NCI-H1417 (cell line): ENCODE results near the gene PEMT.

Source experiments
- DNase-seq, 3 experiments: peaks; one replicate each; lab custom pipeline; 2025; lab: John Stamatoyannopoulos, UW

The PEMT gene

GRCh38 chr17:17605083-17605728 is 13.7 kb upstream of the PEMT start:
- no peak for DNase-seq

- DNase-seq = no peak
These were observed 12.4 kb upstream of the PEMT start for GRCh38 chr17:17603895-17604225.

- peak; percentile 31 to 68 (median 63) for DNase-seq
These were observed 11.8 kb upstream of the PEMT start for GRCh38 chr17:17603178-17603894.

- DNase-seq = no peak
These were observed 8.5 kb upstream of the PEMT start for GRCh38 chr17:17599965-17600364.

GRCh38 chr17:17598003-17598402 is 6.5 kb upstream of the PEMT start:
- no peak for DNase-seq

- no peak for DNase-seq
These were observed 4.2 kb upstream of the PEMT start for GRCh38 chr17:17595755-17596154.

GRCh38 chr17:17593222-17593620 is 1.7 kb upstream of the PEMT start:
- no peak for DNase-seq

- DNase-seq = no peak
These were observed 589 bp downstream of the PEMT start for GRCh38 chr17:17590883-17591354.

- no peak for DNase-seq
These were observed 1.3 kb downstream of the PEMT start for GRCh38 chr17:17590141-17590751.

GRCh38 chr17:17587614-17588337 is 3.7 kb downstream of the PEMT start:
- DNase-seq = no peak

GRCh38 chr17:17582372-17582771 is 9.1 kb downstream of the PEMT start:
- DNase-seq = no peak

GRCh38 chr17:17581509-17581908 is 10.0 kb downstream of the PEMT start:
- DNase-seq = no peak

GRCh38 chr17:17580662-17581470 is 10.6 kb downstream of the PEMT start:
- no peak for DNase-seq

GRCh38 chr17:17579691-17580090 is 11.8 kb downstream of the PEMT start:
- DNase-seq = peak in 1 of 3 experiments; percentile 33

GRCh38 chr17:17577373-17577772 is 14.1 kb downstream of the PEMT start:
- no peak for DNase-seq

- no peak for DNase-seq
These were observed 14.7 kb downstream of the PEMT start for GRCh38 chr17:17576772-17577234.

- no peak for DNase-seq
These were observed 15.9 kb downstream of the PEMT start for GRCh38 chr17:17575360-17576251.

- no peak for DNase-seq
These were observed 17.6 kb downstream of the PEMT start for GRCh38 chr17:17573912-17574311.

GRCh38 chr17:17572010-17572785 is 19.3 kb downstream of the PEMT start:
- DNase-seq = no peak
